K562 (cell line): ENCODE results near the gene RUNX1.

Source experiments
- CEBPB ChIP-seq: fragments of 450-650 bp; IDR thresholded peaks from 2 replicates; pipeline ENCODE4 v1.6.1; 2016; ENCODE audit warnings: missing genetic modification characterization, missing compliant biosample characterization
- CTCF ChIP-seq, 3 experiments: IDR thresholded peaks in 2 of 3; conservative IDR thresholded peaks in 1 of 3; 2 replicates each; pipeline ENCODE4 v1.5.1; 2011 to 2012; ENCODE audit warnings: low read length in 3 of 3, mild to moderate bottlenecking in 3 of 3, control low read depth in 2 of 3, improper control_type of control experiment in 1 of 3, inconsistent platforms in 1 of 3, low read depth in 1 of 3, mixed read lengths in 1 of 3, moderate library complexity in 1 of 3; ENCODE audit not compliant: insufficient read depth in 2 of 3
- EZH2 ChIP-seq: IDR thresholded peaks from 2 replicates; pipeline ENCODE4 v1.6.1; 2012; ENCODE audit warnings: low read depth, mild to moderate bottlenecking, inconsistent platforms, low read length, borderline replicate concordance
- FOXP4 ChIP-seq: sonication (generic); formaldehyde crosslinking; IDR thresholded peaks from 2 replicates; pipeline ENCODE4 v1.8.0; 2022; ENCODE audit warnings: mild to moderate bottlenecking, missing genetic modification reagents, borderline replicate concordance
- REST ChIP-seq, 2 experiments: fragments of 450-650 bp; formaldehyde crosslinking in 1 of 2; IDR thresholded peaks; 2 replicates each; pipeline versions ENCODE4 v1.4.0 to v1.6.1; 2014 to 2020; ENCODE audit warnings: mild to moderate bottlenecking in 2 of 2, borderline replicate concordance in 1 of 2, low read depth in 1 of 2
- ZFP36 ChIP-seq: fragments of 150-350 bp; IDR thresholded peaks from 2 replicates; pipeline ENCODE4 v1.6.1; 2018; ENCODE audit warnings: low read length, low read depth; ENCODE audit not compliant: partially characterized antibody
- ZNF197 ChIP-seq: fragments of 200-800 bp; sonication (Bioruptor generic); IDR thresholded peaks from 2 replicates; pipeline ENCODE4 v1.6.1; 2016; ENCODE audit warnings: low read depth, missing genetic modification characterization, missing compliant biosample characterization
- ZNF668 ChIP-seq: fragments of 250-450 bp; sonication (Bioruptor Pico); IDR thresholded peaks from 2 replicates; pipeline ENCODE4 v1.8.0; 2022; ENCODE audit warnings: mild to moderate bottlenecking, inconsistent platforms

DNA sequence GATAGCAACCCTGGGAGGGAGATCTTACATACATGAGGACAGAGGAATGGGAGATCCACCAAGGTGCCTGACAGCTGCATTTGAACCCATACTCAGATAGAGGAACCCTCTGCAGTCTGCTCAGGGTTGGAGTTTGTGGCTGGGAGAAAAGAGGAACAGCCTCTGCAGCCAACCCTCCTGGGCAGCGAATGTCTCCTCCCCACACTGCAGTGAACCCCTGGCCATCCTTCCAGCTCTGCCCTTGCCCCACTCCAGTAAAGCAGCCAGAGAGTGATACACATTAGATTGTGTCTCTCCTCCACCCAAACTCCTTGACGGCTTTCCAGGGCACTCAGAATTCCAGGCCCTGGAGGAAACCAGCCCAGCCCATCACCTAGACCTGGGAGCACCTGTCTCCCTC is 137.7 kb downstream of the RUNX1 start:
- TF ChIP-seq CTCF (IDR thresholded peaks at IDR 0.05 in 2 of 3, conservative IDR thresholded peaks at IDR 0.05 in 1 of 3; ENCODE audit: insufficient read depth in 2 of 3, low read depth in 1 of 3, low read length in 3 of 3) (no peak), FOXP4 (CRISPR knock-in tag) (no peak), EZH2 (no peak), ZNF197 (CRISPR knock-in tag) (no peak), ZFP36 (peak; percentile 16), CEBPB (tag) (no peak), REST (IDR thresholded peaks at IDR 0.05; ENCODE audit: borderline replicate concordance) (no peak), REST (CRISPR knock-in tag; IDR thresholded peaks at IDR 0.05; ENCODE audit: low read depth) (no peak), ZNF668 (CRISPR knock-in tag) (no peak)
